HepG2 (cell line): ENCODE data around the gene DDX19B. TPM values are rescaled to one million over a fixed set of nuclear protein-coding genes. Genes with fewer than 3 reads are reported as not detected.
A peak's percentile ranks its signal among the peaks of the same experiment; 100 is the strongest.

Experiments used
- ATRX ChIP-seq: sonication (generic); formaldehyde crosslinking; IDR thresholded peaks from 2 replicates; pipeline ENCODE4 v1.4.0; 2020; ENCODE audit warnings: missing genetic modification reagents, borderline replicate concordance
- MEIS1 ChIP-seq: sonication (generic); formaldehyde crosslinking; IDR thresholded peaks from 2 replicates; pipeline ENCODE4 v1.9.0; 2021; ENCODE audit warnings: mild to moderate bottlenecking, missing genetic modification reagents, moderate library complexity, borderline replicate concordance
- MXI1 ChIP-seq: IDR thresholded peaks from 3 replicates; pipeline ENCODE4 v1.6.1; 2012; ENCODE audit warnings: low read depth, low read length, inconsistent platforms, borderline replicate concordance
- NCOA2 ChIP-seq: sonication (generic); formaldehyde crosslinking; IDR thresholded peaks from 2 replicates; pipeline ENCODE4 v1.8.0; 2022; ENCODE audit warnings: inconsistent platforms
- PRMT3 ChIP-seq: sonication (generic); formaldehyde crosslinking; IDR thresholded peaks from 2 replicates; pipeline ENCODE4 v1.8.1; 2022; ENCODE audit warnings: low read depth, mild to moderate bottlenecking, moderate library complexity, missing genetic modification reagents, borderline replicate concordance
- TRIM24 ChIP-seq: sonication (generic); formaldehyde crosslinking; IDR thresholded peaks from 2 replicates; pipeline ENCODE4 v1.8.0; 2022; ENCODE audit warnings: mild to moderate bottlenecking, missing genetic modification reagents
- ZBTB21 ChIP-seq: sonication (generic); formaldehyde crosslinking; IDR thresholded peaks from 2 replicates; pipeline ENCODE4 v1.4.0; 2020; ENCODE audit warnings: missing genetic modification reagents
- ZBTB38 ChIP-seq: sonication (generic); formaldehyde crosslinking; IDR thresholded peaks from 2 replicates; pipeline ENCODE4 v1.5.1; 2020; ENCODE audit warnings: mild to moderate bottlenecking, missing genetic modification reagents
- ZIK1 ChIP-seq: sonication (generic); formaldehyde crosslinking; IDR thresholded peaks from 2 replicates; pipeline ENCODE4 v1.5.0; 2020; ENCODE audit warnings: mild to moderate bottlenecking, low read depth, missing genetic modification reagents, borderline replicate concordance
- ZNF136 ChIP-seq: sonication (generic); formaldehyde crosslinking; IDR thresholded peaks from 2 replicates; pipeline ENCODE4 v1.8.1; 2022; ENCODE audit warnings: low read depth, mild to moderate bottlenecking, moderate library complexity, missing genetic modification reagents
- ZNF282 ChIP-seq: fragments of 450-650 bp; IDR thresholded peaks from 2 replicates; pipeline ENCODE4 v1.6.1; 2018; ENCODE audit not compliant: partially characterized antibody
- ZNF510 ChIP-seq: sonication (generic); formaldehyde crosslinking; IDR thresholded peaks from 2 replicates; pipeline ENCODE4 v1.4.0; 2020; ENCODE audit warnings: low read depth, mild to moderate bottlenecking, missing genetic modification reagents
- ZNF644 ChIP-seq: IDR thresholded peaks from 2 replicates; pipeline ENCODE4 v1.6.1; 2016; ENCODE audit warnings: low read depth
- ZNF710 ChIP-seq: sonication (generic); formaldehyde crosslinking; IDR thresholded peaks from 2 replicates; pipeline ENCODE4 v1.5.0; 2020; ENCODE audit warnings: mild to moderate bottlenecking, missing genetic modification reagents, borderline replicate concordance
- polyA plus RNA-seq, 8 experiments: library from polyadenylated mRNA; depleted of rRNA in 3 of 8; stranded (reverse) in 7 of 8; unstranded in 1 of 8; fragments of >200 nt; fragmentation: Illumina TruSeq in 4 of 8; extraction: Trizol in 4 of 8; gene quantifications; 2 replicates each; pipeline versions ENCODE4 v1.2.1 to v1.2.3, GENCODE V29; 2011 to 2016; ENCODE audit warnings: low read depth in 4 of 8, missing spikeins in 1 of 8, mixed read lengths in 1 of 8; ENCODE audit not compliant: insufficient read depth in 1 of 8
- total RNA-seq, 5 experiments: library from RNA; depleted of rRNA; stranded (reverse); fragments of >200 nt; fragmentation: Illumina TruSeq; extraction: Trizol; gene quantifications; 2 replicates each; pipeline ENCODE4 v1.2.3, GENCODE V29; 2016; ENCODE audit warnings: low read depth in 1 of 5
- TF ChIP-seq, protein P1 (sequence below): IDR thresholded peaks from 2 replicates; pipeline ENCODE4 v1.6.1; 2016
- TF ChIP-seq, protein P2 (sequence below): sonication (generic); formaldehyde crosslinking; IDR thresholded peaks from 2 replicates; pipeline ENCODE4 v1.4.0; 2020; ENCODE audit warnings: low read depth, missing genetic modification reagents

DDX19B gene
- total and polyA plus RNA-seq, 2 of the 13 experiments (the other 11 are each of a cell fraction or from before 2014, with no cell fraction given) = 36.2 to 40.0 TPM

GRCh38 chr16:70251629-70252354 is 47.2 kb upstream of the DDX19B start, which contains the start of gene EXOSC6 (continued):
- TF ChIP-seq, protein P1, sequence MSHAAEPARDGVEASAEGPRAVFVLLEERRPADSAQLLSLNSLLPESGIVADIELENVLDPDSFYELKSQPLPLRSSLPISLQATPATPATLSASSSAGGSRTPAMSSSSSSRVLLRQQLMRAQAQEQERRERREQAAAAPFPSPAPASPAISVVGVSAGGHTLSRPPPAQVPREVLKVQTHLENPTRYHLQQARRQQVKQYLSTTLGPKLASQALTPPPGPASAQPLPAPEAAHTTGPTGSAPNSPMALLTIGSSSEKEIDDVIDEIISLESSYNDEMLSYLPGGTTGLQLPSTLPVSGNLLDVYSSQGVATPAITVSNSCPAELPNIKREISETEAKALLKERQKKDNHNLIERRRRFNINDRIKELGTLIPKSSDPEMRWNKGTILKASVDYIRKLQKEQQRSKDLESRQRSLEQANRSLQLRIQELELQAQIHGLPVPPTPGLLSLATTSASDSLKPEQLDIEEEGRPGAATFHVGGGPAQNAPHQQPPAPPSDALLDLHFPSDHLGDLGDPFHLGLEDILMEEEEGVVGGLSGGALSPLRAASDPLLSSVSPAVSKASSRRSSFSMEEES = peak; percentile 79
- TF ChIP-seq PRMT3 (CRISPR knock-in tag) (no peak; the same call in 1 of the 2 replicates), ZNF282 (no peak), ZNF136 (0 out of 2 replicates have a peak, but pooled peaks have one; percentile 90), MXI1 (peak; percentile 97), ZNF510 (CRISPR knock-in tag) (peak; percentile 78; the same call in 1 of the 2 replicates), ZIK1 (CRISPR knock-in tag) (peak; percentile 82; the same call in 1 of the 2 replicates), MEIS1 (peak; percentile 90), ATRX (CRISPR knock-in tag) (no peak), ZBTB38 (CRISPR knock-in tag) (peak; percentile 91), ZNF710 (CRISPR knock-in tag) (peak; percentile 79; the same call in 1 of the 2 replicates), TRIM24 (CRISPR knock-in tag) (no peak), ZBTB21 (CRISPR knock-in tag) (peak; percentile 46; the same call in 1 of the 2 replicates), NCOA2 (CRISPR knock-in tag) (peak; percentile 63), ZNF644 (0 out of 2 replicates have a peak, but pooled peaks have one; percentile 57)
- TF ChIP-seq, protein P2, sequence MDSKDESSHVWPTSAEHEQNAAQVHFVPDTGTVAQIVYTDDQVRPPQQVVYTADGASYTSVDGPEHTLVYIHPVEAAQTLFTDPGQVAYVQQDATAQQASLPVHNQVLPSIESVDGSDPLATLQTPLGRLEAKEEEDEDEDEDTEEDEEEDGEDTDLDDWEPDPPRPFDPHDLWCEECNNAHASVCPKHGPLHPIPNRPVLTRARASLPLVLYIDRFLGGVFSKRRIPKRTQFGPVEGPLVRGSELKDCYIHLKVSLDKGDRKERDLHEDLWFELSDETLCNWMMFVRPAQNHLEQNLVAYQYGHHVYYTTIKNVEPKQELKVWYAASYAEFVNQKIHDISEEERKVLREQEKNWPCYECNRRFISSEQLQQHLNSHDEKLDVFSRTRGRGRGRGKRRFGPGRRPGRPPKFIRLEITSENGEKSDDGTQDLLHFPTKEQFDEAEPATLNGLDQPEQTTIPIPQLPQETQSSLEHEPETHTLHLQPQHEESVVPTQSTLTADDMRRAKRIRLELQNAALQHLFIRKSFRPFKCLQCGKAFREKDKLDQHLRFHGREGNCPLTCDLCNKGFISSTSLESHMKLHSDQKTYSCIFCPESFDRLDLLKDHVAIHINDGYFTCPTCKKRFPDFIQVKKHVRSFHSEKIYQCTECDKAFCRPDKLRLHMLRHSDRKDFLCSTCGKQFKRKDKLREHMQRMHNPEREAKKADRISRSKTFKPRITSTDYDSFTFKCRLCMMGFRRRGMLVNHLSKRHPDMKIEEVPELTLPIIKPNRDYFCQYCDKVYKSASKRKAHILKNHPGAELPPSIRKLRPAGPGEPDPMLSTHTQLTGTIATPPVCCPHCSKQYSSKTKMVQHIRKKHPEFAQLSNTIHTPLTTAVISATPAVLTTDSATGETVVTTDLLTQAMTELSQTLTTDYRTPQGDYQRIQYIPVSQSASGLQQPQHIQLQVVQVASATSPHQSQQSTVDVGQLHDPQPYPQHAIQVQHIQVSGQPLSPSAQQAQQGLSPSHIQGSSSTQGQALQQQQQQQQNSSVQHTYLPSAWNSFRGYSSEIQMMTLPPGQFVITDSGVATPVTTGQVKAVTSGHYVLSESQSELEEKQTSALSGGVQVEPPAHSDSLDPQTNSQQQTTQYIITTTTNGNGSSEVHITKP (CRISPR knock-in tag) = peak; percentile 97
